Smooth muscle cell (in vitro differentiated cells): Measurements from ENCODE around the gene SLC12A1. TPM values are rescaled to one million over a fixed set of nuclear protein-coding genes. Genes with fewer than 3 reads are reported as not detected.

Experiments
- DNase-seq: peaks from one replicate; lab custom pipeline; 2025; ENCODE audit not compliant: unreplicated experiment; lab: John Stamatoyannopoulos, UW
- H2AFZ ChIP-seq: fragments of 200-600 bp; sonication (generic); 2 replicates; pipeline ENCODE4 v1.6.0; 2016; ENCODE audit warnings: antibody characterized with exemption, low read depth, mild to moderate bottlenecking
- H3F3A ChIP-seq: fragments of 200-600 bp; sonication (generic); 2 replicates; pipeline ENCODE4 v1.6.0; 2017; ENCODE audit warnings: antibody characterized with exemption, low read depth
- H3K27ac ChIP-seq: fragments of 200-600 bp; sonication (generic); 2 replicates; pipeline ENCODE4 v1.5.1; 2016; ENCODE audit warnings: low read depth, mild to moderate bottlenecking
- H3K27me3 ChIP-seq: fragments of 200-600 bp; sonication (generic); 2 replicates; pipeline ENCODE4 v1.6.1; 2016; ENCODE audit warnings: low read depth, mild to moderate bottlenecking
- H3K36me3 ChIP-seq: fragments of 200-600 bp; sonication (generic); 2 replicates; pipeline ENCODE4 v1.5.1; 2016; ENCODE audit warnings: low read depth
- H3K4me1 ChIP-seq: fragments of 200-600 bp; sonication (generic); 2 replicates; pipeline ENCODE4 v1.5.1; 2016; ENCODE audit warnings: low read depth
- H3K4me2 ChIP-seq: fragments of 200-600 bp; sonication (generic); 2 replicates; pipeline ENCODE4 v1.6.0; 2016; ENCODE audit warnings: mild to moderate bottlenecking
- H3K4me3 ChIP-seq: fragments of 200-600 bp; sonication (generic); 2 replicates; pipeline ENCODE4 v1.5.1; 2016; ENCODE audit warnings: mild to moderate bottlenecking
- H3K79me2 ChIP-seq: fragments of 200-600 bp; sonication (generic); 2 replicates; pipeline ENCODE4 v1.6.0; 2016; ENCODE audit warnings: low read depth, mild to moderate bottlenecking
- H3K9ac ChIP-seq: fragments of 200-600 bp; sonication (generic); 2 replicates; pipeline ENCODE4 v1.6.0; 2016; ENCODE audit warnings: low read depth
- H3K9me3 ChIP-seq: fragments of 200-600 bp; sonication (generic); replicated peaks from 2 replicates; pipeline ENCODE4 v1.5.1; 2016; ENCODE audit warnings: low read depth
- H4K20me1 ChIP-seq: fragments of 200-600 bp; sonication (generic); 2 replicates; pipeline ENCODE4 v1.6.0; 2016; ENCODE audit warnings: low read depth
- WGBS: methylation state at CpG from one replicate; pipeline ENCODE4 v1.1.7; 2016; ENCODE audit warnings: low lambda C conversion rate; 5-methylcytosine and 5-hydroxymethylcytosine counted together
- polyA plus RNA-seq: library from polyadenylated mRNA; unstranded; fragments of >200 nt; fragmentation: Nextera tagmentation; extraction: Ambion mirVana; gene quantifications from 2 replicates; pipeline ENCODE4 v1.2.1, GENCODE V29; 2016
- total RNA-seq: library from RNA; depleted of rRNA; stranded (reverse); fragments of >200 nt; gene quantifications from 2 replicates; pipeline ENCODE4 v1.2.3, GENCODE V29; 2014
- TF ChIP-seq, protein P1 (sequence below): fragments of 200-600 bp; sonication (generic); IDR thresholded peaks from 2 replicates; pipeline ENCODE4 v1.5.1; 2017; ENCODE audit warnings: borderline replicate concordance, mild to moderate bottlenecking, antibody characterized with exemption; ENCODE audit not compliant: insufficient read depth, poor library complexity, severe bottlenecking

The SLC12A1 gene
- total and polyA plus RNA-seq, 2 experiments from 2014 or later: not detected

DNA sequence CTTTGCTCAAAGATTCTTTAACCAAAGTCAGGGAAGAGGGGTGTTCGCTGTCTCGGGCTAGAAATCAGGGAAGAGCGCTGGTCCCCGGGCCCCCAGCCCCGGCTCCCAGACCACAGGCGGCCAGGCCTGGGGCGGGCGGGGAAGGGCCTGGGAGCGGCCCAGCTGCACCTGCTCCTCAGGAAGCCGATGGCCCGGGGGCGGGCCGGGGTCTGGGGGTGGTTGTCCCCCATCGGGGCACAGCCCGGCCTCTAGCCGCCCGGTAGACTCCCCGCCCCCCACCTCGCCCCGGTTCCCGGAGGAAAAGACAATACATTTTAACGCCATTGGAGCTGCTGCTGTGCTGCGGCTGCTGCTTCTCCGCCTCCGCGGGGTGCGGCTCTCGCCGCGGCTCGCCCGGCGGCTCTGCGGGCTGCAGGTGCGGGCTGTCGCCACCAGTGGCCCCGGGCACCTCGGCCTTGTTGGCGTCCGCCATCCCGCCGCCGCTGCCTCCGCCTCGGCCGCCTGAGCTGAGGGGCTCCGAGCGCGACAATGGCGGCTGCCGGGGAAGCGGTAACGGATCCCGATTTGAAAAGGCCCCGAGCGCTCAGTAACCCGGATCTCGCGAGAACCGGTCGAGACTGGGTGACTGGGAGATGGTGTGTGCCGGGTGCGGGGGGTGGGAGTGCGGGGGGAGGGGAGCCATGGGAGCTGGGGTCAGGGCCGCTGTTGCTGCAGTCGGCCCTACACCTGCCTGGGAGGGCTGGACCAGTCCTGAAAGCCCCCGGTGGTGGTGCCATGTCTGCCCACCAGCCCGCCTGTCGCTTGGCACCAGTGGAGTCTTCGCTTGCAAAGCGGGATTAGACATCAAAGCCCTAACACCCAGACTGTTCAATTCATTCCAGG lies 28.1 kb upstream of the SLC12A1 start, which contains the start of gene MYEF2:
Gene MYEF2 (minus strand): TSS at position 530 of the 882 bp plus-strand sequence. CDS start 58 bp downstream, at position 472.
- Histone ChIP-seq H3F3A (no peaks in the 10 kb centered on the region), H3K27ac (no peak within 1 kb of the TSS), H2AFZ (peak within 1 kb of the TSS; percentile 93), H3K79me2 (peaks cover 4% of the 10 kb centered on the region), H3K9ac (peak within 1 kb of the TSS; percentile 61), H3K4me2 (peak within 1 kb of the TSS; percentile 84), H3K27me3 (peaks cover 24% of the 10 kb centered on the region), H3K9me3 (peaks cover 5% of the 10 kb centered on the region), H3K4me1 (peaks cover 22% of the 10 kb centered on the region), H4K20me1 (no peaks in the 10 kb centered on the region), H3K36me3 (no peaks in the 10 kb centered on the region), H3K4me3 (peak within 1 kb of the TSS; percentile 83)
- WGBS: 1% methylated on average over 58 of the region's 71 CpGs
- no peak for DNase-seq
- TF ChIP-seq, protein P1, sequence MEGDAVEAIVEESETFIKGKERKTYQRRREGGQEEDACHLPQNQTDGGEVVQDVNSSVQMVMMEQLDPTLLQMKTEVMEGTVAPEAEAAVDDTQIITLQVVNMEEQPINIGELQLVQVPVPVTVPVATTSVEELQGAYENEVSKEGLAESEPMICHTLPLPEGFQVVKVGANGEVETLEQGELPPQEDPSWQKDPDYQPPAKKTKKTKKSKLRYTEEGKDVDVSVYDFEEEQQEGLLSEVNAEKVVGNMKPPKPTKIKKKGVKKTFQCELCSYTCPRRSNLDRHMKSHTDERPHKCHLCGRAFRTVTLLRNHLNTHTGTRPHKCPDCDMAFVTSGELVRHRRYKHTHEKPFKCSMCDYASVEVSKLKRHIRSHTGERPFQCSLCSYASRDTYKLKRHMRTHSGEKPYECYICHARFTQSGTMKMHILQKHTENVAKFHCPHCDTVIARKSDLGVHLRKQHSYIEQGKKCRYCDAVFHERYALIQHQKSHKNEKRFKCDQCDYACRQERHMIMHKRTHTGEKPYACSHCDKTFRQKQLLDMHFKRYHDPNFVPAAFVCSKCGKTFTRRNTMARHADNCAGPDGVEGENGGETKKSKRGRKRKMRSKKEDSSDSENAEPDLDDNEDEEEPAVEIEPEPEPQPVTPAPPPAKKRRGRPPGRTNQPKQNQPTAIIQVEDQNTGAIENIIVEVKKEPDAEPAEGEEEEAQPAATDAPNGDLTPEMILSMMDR: peak; percentile 4

DNA sequence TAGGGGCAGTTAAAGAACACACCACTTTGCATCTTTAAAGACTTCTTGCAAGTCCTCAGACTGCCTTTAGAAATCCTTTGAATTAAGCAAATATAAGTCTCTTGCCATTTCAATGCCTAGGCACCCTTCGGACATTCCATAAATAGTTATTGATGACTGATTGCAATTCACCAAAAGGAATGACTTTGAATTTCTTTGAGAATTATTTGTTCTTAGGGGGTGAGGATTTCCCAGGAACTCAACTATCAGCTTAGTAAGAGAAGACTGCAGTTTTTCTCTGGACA lies 27.5 kb upstream of the SLC12A1 start:
- H3K4me1 ChIP-seq: peaks cover 22% of the 10 kb centered on the region
- no peaks in the 10 kb centered on the region for H3K36me3 ChIP-seq
- DNase-seq: no peak
- H3K79me2 ChIP-seq: peaks cover 4% of the 10 kb centered on the region
- H2AFZ ChIP-seq: peak overlapping the region; percentile 93
- H3K9ac ChIP-seq: no peak overlapping the region
- H3K27me3 ChIP-seq: peaks cover 24% of the 10 kb centered on the region
- 68% methylated on average over 1 of the region's 1 CpG for WGBS
- TF ChIP-seq, protein P1: no peak
- peak overlapping the region; percentile 84 for H3K4me2 ChIP-seq
- no peaks in the 10 kb centered on the region for H3K9me3 ChIP-seq
- no peaks in the 10 kb centered on the region for H4K20me1 ChIP-seq
- no peaks in the 10 kb centered on the region for H3F3A ChIP-seq
- H3K4me3 ChIP-seq: peak overlapping the region; percentile 83
- H3K27ac ChIP-seq: no peak overlapping the region

DNA sequence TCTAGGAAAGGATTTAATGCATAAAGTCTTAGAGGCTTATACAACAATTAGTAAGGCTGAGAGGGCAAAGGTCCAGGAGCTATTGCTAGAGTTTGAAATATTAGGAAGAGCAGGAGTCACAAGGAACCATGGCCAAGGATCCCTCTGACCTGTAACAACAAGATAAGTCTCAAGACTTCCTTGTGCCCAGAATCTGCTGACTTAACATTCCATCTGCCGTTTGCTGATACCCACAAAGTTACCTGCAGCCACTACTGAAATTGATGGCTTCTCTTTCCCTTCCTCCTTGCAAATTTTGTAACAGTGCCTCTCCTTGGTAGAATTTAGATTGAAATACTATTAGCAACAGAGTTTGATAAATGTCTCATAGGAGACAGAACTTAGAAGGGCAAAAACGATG lies 23.4 kb upstream of the SLC12A1 start:
- no peaks in the 10 kb centered on the region for H3K9me3 ChIP-seq
- peaks cover 19% of the 10 kb centered on the region for H3K27me3 ChIP-seq
- H4K20me1 ChIP-seq: no peaks in the 10 kb centered on the region

More for the DNA sequence above, 23.4 kb upstream of the SLC12A1 start:
- Histone ChIP-seq H3K4me1 (peaks cover 7% of the 10 kb centered on the region), H3K9ac (no peak overlapping the region), H3F3A (no peaks in the 10 kb centered on the region), H3K79me2 (no peaks in the 10 kb centered on the region), H2AFZ (no peak overlapping the region), H3K4me3 (no peak overlapping the region), H3K27ac (no peak overlapping the region), H3K4me2 (no peak overlapping the region), H3K36me3 (no peaks in the 10 kb centered on the region)
- TF ChIP-seq, protein P1: no peak
- no peak for DNase-seq
- 82% methylated on average over 2 of the region's 2 CpGs for WGBS
